CD4-positive, alpha-beta T cell treated with Interferon gamma for 1 hour (primary cell): Measurements from ENCODE around the gene COL9A2.

Source experiments
- DNase-seq: peaks from one replicate; pipeline ENCODE4 v3.0.0-alpha.2; 2020

The COL9A2 gene

GRCh38 chr1:40301541-40302299 is 15.4 kb downstream of the COL9A2 start:
- no peak for DNase-seq

DNA sequence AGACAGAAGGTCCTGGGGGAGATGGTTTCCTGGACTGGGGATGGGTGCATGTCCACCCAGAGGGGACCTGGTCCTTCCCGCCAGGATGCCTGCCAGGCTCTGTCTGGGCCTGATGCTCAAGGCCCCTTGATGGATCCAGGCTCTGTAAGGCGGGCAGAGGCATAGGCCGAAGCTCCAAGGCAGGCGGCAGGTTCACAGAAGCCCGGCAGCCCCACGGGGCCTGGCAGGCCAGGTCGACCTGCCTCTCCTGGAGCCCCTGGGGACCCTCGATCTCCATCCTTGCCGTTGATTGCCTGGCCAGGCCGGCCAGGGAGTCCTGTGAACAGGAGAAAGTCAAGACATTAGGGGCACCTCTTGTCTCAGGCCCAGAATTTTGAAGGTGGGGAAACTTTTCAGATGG is 16.0 kb downstream of the COL9A2 start:
- no peak for DNase-seq

GRCh38 chr1:40300651-40301050 is 16.4 kb downstream of the COL9A2 start:
- no peak for DNase-seq

- DNase-seq: no peak
Measured at GRCh38 chr1:40300249-40300567, 16.9 kb downstream of the COL9A2 start.

GRCh38 chr1:40299366-40300248 is 17.5 kb downstream of the COL9A2 start:
- no peak for DNase-seq

DNA sequence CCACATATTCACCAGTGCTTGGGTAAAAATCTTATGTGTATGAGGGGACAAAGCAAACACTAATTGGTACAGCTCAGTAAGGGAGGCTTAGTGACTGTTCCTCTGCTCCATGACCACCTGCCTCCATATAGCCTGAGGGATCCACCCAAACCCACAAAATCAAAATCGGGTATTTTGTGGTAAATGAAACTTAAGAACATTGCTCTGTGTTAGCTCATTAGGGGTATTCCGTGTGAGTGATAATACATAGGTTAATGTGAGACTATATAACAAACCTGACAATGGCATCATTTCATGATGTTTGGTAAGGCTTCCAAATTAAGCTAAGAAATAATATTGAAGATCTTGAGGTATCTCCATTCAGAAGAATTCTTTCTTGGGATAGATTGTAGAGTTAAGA is 25.8 kb downstream of the COL9A2 start:
- DNase-seq: no peak

DNA sequence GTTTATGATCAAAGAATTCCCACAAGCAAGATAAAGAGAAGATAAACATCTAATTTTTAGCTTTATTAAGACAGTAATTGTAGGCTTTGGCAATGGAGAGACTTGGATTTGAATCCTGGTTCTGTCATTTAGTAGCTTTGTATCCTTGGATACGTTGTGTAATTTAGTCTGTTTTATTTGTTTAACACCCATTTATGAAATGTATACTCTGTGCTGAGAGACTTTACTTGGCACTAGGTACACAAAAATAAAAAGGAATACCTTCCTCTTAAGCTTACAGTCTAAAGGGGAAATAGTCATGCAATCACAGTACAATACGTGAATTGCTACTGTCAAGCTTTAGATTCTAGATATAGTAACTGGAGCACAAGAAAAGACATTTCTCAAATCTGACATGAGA is 35.2 kb downstream of the COL9A2 start:
- DNase-seq: no peak

DNA sequence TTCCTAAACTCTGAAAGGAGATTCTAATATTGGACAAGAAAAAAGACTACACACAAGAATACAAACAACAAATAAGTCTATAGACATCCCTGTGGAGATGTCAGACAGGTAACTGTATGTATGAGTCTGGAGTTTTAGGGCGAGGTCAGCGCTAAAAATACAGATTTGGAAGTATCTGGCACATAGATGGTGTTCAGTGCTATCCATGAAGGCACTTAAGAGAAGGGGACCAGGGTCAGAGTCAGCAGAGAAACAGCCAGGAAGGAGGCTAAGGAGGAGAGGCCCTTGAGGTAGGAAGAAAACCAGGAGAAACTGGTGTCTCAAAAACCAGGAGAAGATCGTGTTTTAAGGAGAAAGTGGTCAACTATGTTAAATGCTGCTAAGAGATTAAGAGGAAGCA is 41.0 kb downstream of the COL9A2 start:
- no peak for DNase-seq

GRCh38 chr1:40274331-40274730 is 42.8 kb downstream of the COL9A2 start:
- no peak for DNase-seq

DNA sequence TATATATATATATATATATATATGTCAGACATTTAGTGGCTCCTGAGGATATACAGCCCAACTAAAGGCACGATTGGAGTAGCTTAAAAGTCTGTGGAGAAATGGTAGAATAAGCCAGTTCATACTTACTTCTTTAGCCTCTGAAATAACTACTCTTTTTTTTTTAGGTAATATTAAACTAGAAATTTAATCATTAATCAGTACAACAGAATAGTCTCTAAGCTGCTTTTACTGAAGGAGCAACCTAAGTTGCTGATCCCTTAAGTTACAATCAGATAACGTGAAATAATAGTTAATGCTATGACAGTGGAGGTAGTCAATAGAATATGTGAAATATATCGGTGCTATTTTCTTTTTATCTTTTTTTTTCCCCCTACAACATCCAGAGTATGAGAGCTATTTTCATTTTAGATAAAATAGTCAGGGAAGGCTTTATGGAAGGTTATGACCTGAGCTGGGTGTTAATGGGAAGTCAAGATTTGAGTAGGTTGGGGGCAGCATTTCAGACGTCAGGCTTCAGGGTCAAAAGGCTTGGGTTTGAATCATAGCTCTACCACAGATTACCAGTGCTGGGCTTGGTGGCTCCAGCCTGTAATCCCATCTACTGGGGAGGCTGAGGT is 43.4 kb downstream of the COL9A2 start:
- no peak for DNase-seq

- DNase-seq: no peak
Measured at GRCh38 chr1:40272653-40273213, 44.4 kb downstream of the COL9A2 start.

DNA sequence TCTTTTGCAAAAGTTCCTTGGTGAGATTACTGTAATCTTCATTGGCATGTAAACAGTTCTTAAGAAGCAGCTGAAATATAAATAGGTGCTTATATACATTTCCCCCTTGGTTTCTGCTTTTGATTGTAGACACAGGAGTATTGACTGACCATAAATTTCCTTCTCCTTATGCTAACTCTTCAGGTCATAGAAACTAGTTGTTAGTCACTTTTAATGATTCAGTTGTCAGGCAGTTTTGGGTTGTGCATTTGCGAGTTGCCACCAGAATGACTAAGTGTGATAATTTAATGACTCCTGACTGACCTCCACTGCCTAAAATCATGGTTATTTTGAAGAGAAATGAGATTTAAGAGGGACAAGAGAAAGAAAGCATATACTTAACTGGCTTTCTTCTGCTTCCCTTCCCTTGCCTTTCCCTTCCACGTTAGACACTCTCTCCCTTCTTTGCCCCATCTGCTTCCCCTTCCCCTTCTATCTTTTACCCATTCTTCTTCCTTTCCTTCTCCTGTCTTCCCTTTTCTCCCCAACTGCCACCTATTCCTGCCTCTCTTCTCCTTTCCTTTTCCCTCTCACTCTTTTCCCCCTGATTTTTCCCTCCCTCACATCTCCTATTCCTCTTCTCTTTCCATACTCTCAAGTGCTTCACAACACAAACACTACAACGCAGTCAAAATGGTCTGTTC is 46.8 kb downstream of the COL9A2 start:
- no peak for DNase-seq

DNA sequence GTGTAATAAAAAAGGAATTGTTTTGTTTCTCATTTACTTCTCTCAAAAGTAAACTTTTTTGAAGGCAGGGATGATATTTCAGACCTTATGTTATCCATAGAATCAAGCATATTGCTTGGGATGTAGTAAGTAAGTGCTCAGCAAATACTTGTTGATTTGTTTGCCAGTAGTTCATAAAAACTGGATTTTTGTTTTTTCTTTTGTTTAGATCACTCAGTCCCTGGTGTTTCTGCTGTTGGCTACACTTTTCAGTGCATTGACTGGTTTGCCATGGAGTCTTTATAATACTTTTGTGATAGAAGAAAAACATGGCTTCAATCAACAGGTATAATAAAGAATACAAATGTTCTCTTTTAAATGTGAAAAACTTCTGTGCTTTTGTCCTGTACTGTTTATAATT is 48.9 kb downstream of the COL9A2 start:
- no peak for DNase-seq

GRCh38 chr1:40267767-40268187 is 49.3 kb downstream of the COL9A2 start:
- DNase-seq: no peak

- DNase-seq: no peak
Measured at GRCh38 chr1:40266786-40267535, 50.1 kb downstream of the COL9A2 start.

DNA sequence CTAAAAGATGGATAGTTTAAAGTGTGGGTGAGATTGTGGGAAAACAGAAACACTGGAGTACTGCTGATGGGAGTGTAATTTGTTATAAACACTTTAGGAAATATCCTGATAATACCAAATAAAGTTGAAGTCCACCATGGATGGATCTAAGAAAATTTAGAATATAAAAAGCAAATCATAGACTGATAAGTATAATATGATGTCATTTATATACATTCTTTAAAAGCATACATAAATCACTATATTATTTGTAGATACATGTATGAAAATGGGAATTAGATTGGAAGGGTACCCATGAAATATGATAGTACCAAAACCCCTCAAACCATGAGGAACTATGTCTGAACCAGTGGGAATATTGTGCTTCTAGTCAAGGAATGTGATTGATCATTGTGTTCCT is 51.2 kb downstream of the COL9A2 start:
- DNase-seq: no peak

- no peak for DNase-seq
Measured at GRCh38 chr1:40265298-40265697, 51.8 kb downstream of the COL9A2 start.

- DNase-seq: no peak
Measured at GRCh38 chr1:40264354-40264781, 52.7 kb downstream of the COL9A2 start.

- DNase-seq: no peak
Measured at GRCh38 chr1:40258445-40258769, 58.7 kb downstream of the COL9A2 start.

- DNase-seq: peak; percentile 97
Measured at GRCh38 chr1:40257688-40258444, 59.2 kb downstream of the COL9A2 start, which contains the start of gene ZMPSTE24. Gene ZMPSTE24, plus strand, starts transcription at chr1:40258236. Its CDS starts 36 bp downstream, at chr1:40258272.

GRCh38 chr1:40257313-40257687 is 59.8 kb downstream of the COL9A2 start:
- DNase-seq: no peak
